HG02798 (cell line): Measurements from ENCODE around the gene PRRG1.
"Not testable (repeated sequence)": the region's sequence is repeated elsewhere in the genome, so short reads cannot be mapped to it uniquely, and the experiment has no call there.

ENCODE experiments used
- ATAC-seq: cut with Tn5 transposase; IDR thresholded peaks from one replicate; pipeline ENCODE4 v1.9.1; 2021; ENCODE audit warnings: mild to moderate bottlenecking; ENCODE audit not compliant: unreplicated experiment, poor library complexity

PRRG1 gene

DNA sequence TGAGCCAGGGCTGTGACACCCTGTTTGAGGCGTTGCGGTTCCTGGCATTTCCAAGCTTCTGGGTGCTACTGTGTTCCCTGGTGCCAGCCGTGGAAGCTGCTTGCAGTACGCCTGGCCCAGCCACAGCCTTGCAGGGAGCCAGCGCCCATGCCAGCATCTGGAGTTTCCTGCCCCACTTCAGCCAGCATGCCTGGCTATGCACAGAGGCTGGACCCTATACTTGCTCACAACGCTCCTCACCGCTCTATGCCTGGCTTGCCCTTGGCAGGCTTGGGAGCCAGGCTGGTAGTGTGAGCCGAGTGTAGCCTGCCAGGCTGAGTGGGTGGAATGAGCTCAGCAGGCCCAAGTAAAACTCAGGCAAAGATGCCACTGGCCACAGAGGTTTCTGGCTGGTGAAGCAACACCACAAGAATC is 22.4 kb downstream of the PRRG1 start:
- ATAC-seq = no peak

DNA sequence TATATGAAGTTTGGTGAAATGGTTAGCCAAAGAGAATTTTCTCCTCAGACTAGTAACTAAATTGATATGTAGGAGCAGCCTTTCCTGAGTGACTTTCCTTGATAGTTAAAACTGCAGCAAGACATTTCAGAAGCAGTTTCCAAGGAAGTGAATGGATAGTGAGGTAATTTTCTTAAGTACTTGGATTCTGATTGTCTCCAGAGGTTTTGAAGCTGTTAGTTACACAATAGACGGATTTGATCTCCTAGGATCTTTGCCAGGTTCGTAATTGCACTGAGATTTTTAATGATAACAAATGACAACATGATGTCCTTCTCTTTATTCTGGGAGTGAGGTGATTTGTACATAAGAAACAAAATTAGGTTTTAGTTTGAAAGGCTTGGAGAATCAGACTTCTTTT is 29.2 kb downstream of the PRRG1 start:
- no peak for ATAC-seq

DNA sequence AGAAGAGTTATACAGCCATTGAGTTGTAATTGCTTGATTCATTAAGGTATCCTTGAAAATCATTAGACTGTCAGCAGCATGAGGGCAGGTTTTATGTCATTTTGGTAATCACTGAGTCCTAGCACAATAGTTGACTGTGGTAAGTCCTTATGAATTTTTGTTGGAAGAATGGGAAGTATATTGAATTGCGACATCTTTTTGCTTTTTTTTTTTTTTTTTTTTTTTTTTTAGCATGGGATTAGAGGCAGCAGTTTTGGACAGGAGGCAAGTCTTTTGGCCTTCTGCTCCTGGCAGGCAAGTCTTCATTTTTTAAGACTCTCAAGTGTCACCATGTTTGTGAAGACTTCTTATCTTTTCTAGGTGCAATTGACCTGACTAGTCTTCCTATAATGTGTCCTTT is 29.7 kb downstream of the PRRG1 start:
- no peak for ATAC-seq

DNA sequence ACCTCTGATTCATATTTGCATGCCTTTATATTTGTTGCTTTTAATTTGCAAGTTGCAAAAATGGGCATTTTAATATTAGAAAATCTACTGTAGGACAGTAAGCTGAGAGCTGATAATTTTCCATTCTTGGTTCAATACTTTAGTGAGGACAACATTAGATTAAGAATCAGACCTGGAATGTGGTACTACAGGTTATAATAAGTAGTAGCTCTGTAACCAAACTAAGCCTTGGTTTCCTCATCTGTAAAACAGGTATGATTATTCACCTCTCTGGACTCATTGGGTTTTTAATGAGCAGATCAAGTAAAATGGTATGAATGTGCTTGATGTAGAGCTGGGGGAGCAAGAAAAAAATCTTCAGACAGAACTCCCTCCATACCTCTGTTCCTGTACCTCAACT is 31.1 kb downstream of the PRRG1 start:
- ATAC-seq = no peak

DNA sequence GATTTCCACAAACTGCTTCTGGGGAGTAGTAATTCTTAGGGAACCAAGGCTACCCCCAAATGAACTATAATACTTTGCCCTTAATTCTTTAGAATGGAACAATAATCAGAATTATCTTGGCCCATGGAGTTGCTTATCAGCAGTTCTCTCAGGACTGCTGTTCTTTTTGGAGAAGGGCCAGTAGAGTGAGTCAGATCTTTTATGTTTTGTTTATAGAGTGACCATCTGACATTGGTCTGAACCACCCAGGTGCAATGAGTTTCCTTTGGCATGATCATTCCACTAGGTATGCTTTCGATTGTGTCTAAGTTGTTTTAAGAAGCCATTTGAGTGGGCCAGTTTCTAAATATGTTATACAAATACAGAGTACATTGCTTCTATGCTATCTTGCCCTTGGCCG is 31.8 kb downstream of the PRRG1 start:
- ATAC-seq = no peak

DNA sequence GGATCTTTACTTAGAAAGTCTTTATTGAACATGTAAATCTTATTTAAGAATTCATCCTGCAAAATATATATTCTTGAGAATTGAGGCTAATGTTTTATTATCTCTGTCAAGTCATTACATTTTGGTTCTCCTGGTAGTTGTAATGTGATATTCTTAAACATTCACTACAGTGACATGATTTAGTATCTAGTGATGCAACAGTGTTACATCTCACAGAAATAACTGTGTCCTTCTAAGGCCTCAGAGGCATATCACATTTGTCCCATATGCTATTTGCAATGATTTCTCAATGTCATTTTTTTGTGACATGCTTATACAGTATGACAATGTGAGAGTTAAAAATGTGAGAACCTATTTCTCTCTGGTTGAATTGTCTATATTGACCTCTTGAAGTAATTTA is 34.1 kb downstream of the PRRG1 start:
- ATAC-seq = no peak

DNA sequence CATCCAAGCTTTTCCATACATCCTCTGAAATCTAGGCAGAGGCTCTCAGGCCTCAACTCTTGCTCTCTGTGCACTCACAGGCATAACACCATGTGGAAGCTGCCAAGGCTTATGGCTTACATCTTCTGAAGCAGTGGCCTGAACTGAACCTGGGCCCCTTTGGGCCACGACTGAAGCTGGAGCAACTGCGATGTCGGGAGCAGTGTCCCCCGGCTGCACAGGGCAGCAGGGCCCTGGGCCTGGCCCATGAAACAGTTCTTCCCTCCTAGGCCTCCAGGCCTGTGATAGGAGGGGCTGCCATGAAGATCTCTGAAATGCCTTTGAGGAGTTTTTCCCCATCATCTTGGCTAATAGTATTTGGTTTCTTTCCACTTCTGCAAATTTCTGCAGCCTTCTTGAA is 39.2 kb downstream of the PRRG1 start:
- ATAC-seq = no peak

DNA sequence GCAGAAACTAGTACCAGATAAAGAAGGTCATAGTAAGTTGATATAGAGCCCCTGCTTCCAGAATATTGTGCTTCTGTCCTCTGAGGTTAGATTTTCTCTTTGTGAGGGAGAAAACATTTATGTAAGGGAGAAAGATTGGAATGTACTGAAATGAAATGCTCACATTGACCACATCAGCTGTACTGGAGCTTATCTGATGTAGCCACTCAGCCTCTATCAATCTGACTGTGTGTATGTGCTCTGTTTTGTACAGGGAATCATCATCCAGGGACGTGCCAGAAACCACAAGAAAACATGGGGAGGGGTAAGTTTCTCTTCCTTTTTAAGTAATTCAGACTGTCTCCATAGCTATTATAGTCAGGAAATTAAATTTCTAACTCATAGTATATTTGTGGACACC is 56.8 kb downstream of the PRRG1 start:
- ATAC-seq = no peak

DNA sequence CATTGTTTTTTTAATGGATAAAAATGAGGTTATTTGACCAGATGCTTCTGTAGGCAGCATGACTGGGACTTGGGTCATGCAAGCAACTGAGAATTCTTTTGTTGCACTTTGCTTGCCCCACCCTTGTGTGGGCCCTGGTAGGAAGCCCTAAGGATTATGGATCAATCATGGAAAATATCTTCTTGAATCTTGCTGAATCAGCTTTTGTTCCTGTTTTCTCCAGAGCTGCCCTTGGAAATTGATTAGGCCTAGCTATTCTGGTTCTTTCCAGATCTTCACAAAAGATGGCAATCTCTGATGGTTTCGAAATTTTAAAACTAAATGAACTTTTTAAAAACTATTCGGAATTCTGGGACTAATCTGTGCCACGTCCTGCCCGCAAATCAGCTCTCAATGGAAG is 58.6 kb downstream of the PRRG1 start:
- ATAC-seq = no peak

DNA sequence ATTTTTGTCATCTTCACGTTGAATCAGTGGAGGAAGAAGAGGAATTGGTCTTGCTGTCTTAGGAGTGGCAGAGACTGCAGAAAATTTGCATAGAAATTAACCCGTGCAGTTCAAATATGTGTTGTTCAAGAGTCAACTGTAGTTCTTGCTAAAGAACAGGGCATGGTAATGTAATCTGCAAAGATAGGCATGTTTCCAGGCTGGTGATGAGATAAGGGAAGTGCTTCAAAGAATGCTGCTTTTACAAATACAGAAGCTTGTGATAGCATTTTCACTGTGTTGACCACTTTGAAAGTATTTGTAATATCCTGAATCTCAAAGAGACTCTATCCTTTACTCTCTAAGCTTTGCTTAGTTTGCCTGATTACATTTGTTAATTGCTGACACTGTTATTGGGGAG is 60.1 kb downstream of the PRRG1 start:
- ATAC-seq = no peak

DNA sequence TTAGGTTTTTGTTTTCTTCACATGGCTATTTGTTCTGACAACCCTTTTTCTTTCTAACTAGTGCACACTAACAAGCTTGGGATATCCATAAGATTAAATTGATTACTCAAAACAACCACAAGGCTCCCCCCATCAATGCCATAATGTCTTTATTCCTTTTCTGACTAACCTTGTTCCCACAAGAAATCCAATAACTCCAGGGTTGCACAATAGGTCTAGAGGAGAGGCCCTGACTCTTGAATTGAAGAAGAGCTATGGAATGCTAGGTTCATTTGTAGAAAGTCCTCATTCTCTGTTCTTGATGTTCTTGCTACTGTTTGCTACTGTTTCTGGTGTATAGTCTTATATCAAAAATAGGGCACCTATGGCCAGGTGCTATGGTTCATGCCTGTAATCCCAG is 71.0 kb downstream of the PRRG1 start:
- ATAC-seq = no peak

DNA sequence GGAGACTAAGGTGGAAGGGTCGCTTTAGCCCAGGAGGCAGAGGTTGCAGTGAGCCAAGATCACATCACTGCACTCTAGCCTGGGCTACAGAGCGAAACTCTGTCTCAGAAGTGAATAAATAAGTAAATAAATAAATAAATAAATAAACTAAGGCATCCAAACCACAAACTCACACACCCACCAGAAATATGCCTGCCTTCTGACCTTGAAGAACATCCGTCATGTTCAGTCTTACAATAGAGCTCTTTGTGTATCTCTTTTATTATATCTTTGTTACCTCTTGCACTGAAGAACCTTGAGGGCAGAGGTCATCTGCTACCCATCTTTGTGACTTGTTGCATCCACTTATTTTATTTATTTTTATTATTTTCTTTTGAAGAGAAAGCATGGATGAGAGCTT is 71.6 kb downstream of the PRRG1 start:
- no peak for ATAC-seq

DNA sequence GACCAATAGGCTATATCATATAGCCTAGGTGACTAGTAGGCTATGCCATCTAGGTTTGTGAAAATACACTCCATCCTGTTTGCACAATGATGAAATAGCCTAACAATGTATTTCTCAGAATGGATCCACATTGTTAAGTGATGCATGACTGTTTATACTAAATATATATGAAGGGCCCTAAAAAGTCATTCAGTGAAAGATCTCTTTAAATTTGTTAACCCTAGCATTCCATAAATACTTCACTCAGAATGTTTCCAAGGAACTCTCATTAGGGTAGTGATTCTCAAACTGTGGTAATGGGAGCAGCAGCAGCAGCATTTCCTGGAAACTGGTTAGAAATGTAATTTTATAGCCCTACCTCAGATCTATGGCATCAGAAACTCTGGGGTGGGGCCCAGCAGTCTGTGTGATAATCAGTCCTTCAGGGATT is 74.9 kb downstream of the PRRG1 start:
- ATAC-seq = no peak

DNA sequence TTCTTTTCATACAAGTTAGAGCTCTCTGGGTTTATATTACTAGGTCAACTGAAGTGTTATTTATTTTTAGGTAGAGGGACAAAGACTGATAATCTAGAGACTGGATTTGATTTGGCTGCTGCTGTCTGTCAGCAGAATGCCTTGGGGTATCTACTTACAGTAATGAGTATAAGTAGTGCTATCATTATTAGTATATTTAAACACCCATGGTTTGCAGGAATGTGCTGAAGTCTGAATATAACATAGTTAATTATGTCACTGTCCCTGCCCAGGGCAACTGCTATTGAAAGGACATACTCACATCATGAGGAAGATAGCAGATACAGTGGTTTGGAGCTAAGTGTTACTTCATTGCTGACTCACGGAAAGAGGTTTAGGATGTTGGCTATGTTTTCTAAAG is 76.2 kb downstream of the PRRG1 start:
- ATAC-seq = no peak

DNA sequence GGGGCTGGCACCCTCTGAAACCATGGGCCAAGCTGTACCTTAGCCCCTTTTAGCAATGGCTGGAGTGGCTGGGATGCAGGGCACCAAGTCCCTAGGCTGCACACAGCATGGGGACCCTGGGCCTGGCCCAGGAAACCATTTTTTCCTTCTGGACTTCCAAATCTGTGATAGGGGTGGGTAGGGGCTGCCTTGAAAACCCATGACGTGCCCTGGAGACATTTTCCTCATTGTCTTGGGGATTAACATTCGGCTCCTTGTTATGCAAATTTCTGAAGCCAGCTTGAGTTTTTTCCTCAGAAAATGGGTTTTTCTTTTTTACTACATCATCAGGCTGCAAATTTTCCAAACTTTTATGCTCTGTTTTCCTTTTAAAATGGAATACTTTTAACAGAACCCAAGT is 79.8 kb downstream of the PRRG1 start:
- not testable (repeated sequence) for ATAC-seq

DNA sequence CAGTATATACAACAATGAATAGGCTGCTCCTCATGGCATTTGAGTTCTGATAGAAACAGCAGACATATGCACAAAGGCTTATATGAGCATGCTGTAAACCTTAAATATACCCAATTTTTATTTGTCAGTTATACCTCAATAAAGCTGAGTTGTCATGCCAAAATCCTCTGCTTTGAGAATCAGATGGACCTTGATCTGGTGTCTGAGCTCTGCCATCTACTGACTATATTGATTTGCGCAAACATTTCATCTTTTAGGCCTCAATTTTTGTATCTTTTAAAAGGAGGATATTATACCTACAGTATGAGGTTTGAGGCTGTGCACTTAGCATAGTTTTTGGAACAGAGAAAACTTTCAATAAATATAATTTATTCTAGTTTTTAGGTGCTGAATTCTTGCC is 85.2 kb downstream of the PRRG1 start:
- ATAC-seq = no peak

DNA sequence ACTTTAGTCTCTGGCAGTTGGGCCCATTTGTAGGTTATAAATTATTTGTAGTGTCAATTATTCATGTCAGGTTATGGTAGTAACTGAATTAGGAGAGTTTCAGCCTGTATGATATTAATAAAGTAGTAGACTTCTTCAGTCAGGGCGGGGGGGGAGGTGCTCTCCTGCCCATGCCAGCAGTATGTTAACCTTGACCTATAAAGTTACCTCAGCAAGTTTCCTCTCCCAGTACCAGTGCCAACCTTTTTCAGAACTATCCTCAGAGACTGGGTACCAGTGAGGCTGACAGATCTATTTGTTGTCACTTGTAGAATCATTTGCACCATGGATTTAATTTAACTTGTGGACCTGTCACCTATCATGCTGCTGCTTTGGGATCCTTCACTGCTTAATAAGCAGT is 88.0 kb downstream of the PRRG1 start:
- no peak for ATAC-seq

DNA sequence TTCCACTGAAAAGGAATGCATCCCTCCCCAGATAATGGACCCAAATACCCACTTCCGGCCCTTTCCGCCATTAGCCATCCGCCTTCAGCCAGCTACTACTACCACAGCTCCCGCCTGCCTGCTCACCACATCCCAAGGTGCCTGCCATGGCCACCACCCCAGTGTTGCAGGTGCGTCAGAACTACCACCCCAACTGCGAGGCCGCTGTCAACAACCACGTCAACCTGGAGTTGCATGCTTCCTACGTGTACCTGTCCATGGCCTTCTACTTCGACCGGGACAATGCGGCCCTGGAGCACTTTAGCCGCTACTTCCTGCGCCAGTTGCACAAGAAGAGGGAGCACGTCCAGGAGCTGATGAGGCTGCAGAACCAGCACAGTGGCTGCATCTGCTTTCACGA is 92.2 kb downstream of the PRRG1 start:
- ATAC-seq = no peak

DNA sequence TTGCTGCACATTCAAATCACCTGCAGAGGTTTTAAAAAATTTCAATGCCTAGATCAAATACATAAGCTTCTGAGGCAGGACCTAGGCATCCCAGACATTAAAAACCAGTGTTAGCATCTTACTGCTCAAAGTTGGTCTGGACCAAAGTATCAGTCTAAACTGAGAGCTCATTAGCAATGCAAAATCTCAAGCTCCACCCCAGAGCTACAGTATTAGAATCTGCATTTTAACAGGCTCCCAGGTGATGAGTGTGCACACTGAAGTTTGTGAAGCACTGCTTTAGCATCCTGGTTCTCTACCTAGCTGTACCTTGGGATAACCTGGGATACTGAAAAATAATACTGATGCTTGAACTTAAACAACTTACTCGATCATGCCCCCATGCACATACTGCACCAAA is 96.0 kb downstream of the PRRG1 start:
- no peak for ATAC-seq

DNA sequence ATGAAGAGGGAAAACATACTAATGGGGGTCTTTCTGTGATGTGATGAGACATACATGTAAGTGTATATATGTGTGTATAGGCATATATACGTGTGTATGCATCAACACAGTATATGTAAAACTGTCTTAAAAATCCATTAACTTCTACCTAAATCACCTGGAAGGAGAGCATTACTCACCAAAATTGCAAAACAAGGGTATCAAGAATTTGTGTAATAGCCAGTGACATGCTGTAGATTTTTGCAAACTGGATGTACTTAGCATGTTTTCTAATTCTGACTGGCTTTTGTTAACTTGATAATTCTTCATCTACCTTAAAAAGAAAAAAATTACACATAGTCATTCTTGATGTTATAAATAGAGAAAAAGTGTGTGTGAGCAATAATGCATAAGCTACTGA is 104.7 kb downstream of the PRRG1 start:
- ATAC-seq = no peak

DNA sequence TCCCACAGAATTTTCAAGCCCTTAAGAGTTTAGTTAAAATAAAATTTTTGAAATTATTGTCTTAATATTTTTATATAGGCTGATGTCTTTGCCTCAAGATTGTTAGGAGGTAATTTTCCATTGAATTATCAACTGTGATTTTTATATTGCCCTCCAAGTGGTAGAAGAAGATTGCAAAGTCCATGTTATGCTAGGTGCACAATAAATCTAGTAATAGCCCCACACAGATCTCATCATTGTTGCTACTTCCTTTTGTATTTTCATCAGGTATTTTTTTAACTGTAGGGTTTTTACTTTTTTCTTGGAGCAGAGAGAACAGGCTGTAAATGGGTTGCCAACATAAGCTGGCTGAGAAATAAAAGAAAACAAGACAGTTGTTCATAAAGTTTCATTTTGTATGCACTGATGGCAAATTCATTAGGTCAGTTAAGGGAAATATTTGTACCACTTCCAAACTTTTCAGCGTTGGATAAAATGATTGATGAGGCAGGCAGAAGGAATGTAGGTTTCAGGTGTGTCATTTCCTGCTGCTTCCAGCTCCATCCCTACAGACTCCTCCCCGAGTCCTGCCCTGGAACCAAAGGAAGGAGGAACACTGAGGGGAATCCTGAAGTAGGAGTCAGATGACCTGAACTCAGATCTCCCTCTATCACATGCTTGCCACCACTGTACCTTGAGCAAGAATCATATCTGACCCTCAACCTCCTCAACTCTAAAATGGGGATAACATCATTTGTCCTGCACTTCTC is 105.5 kb downstream of the PRRG1 start:
- no peak for ATAC-seq

DNA sequence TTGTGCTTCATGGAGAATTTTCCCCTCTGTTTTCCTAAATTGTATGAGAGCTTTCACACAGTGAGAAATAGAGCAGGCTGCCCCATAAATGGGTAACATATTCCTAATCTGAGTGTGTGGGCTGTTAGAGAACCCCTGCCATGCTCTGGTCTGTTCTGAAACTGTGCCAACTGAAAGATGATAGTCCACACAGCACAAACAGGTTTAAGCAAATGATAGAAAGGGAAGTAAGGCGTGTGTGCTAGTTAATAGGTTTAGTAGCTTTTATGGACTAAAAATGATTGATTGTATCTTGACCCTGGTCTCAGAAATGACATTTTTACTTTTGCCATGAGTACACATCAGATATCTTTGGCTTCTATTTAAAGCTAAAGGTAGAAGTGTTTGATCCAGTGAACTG is 106.2 kb downstream of the PRRG1 start:
- ATAC-seq = no peak

DNA sequence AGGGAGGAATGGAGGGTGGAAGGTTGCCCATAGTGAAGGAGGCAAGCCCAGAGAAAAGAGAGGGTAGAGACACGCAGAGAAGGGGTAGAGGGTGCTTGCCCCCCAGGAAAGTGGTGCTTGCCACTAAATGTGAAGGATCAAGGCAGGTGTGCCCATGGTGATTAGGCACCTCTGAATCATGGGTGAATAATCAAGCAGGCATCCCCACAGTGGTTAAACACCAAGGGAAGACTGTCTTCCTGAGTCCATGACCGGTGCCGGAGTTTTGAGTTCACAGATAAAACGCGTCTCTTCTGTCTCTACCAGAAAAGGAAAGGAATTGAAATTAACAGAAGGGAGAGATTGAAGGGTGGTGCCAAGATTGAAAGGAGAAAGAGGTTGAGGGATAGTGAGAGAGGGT is 111.1 kb downstream of the PRRG1 start:
- ATAC-seq = not testable (repeated sequence)
